ENCODE data around the gene GPR18. TPM values are rescaled to one million over a fixed set of nuclear protein-coding genes. Genes with fewer than 3 reads are reported as not detected.

GPR18 gene
- total and polyA plus RNA-seq, 9 of the 15 experiments (the other 6 are each of a cell fraction or from before 2014, with no cell fraction given), result 0.75 TPM; not detected in 8

DNA sequence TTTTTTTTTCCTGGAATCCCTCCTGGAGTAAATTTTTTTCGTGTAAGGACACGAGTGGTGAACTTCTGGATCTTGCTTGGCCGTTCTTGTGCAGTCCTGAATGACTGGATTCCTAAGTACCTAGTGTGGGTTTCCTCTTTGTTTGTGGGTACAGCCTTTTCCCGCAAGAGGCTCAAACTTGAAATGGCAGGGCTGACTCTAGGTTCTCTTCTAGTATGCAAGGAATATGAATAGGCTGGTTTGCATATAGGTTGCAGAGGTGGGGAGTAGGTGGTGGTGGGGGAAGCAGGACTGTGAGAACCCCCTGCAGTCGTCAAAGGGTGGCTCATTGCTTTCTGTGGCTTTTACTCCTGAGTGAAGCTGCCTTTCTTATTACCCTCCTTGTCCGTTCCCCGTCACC is 43.9 kb downstream of the GPR18 start (continued):
- TF ChIP-seq, protein P1, sequence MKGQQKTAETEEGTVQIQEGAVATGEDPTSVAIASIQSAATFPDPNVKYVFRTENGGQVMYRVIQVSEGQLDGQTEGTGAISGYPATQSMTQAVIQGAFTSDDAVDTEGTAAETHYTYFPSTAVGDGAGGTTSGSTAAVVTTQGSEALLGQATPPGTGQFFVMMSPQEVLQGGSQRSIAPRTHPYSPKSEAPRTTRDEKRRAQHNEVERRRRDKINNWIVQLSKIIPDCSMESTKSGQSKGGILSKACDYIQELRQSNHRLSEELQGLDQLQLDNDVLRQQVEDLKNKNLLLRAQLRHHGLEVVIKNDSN (CRISPR knock-in tag; IDR thresholded peaks at IDR 0.05), result no peak
- TF ChIP-seq KDM2B (CRISPR knock-in tag; IDR thresholded peaks at IDR 0.05) (no peak), CREM (IDR thresholded peaks at IDR 0.05; ENCODE audit: low read depth) (no peak), ZNF174 (CRISPR knock-in tag; IDR thresholded peaks at IDR 0.05) (no peak), SMAD3 (CRISPR knock-in tag; conservative IDR thresholded peaks at IDR 0.05) (no peak), ARNT (IDR thresholded peaks at IDR 0.05) (no peak), ZNF354B (CRISPR knock-in tag; IDR thresholded peaks at IDR 0.05) (no peak), HNRNPH1 (optimal IDR thresholded peaks at IDR 0.05; ENCODE audit: low read depth, low read length) (no peak), NFIX (CRISPR knock-in tag; IDR thresholded peaks at IDR 0.05; ENCODE audit: low read depth) (no peak), ERF (CRISPR knock-in tag; IDR thresholded peaks at IDR 0.05) (no peak), DACH1 (IDR thresholded peaks at IDR 0.05; ENCODE audit: partially characterized antibody) (no peak)
- TF ChIP-seq, protein P2, sequence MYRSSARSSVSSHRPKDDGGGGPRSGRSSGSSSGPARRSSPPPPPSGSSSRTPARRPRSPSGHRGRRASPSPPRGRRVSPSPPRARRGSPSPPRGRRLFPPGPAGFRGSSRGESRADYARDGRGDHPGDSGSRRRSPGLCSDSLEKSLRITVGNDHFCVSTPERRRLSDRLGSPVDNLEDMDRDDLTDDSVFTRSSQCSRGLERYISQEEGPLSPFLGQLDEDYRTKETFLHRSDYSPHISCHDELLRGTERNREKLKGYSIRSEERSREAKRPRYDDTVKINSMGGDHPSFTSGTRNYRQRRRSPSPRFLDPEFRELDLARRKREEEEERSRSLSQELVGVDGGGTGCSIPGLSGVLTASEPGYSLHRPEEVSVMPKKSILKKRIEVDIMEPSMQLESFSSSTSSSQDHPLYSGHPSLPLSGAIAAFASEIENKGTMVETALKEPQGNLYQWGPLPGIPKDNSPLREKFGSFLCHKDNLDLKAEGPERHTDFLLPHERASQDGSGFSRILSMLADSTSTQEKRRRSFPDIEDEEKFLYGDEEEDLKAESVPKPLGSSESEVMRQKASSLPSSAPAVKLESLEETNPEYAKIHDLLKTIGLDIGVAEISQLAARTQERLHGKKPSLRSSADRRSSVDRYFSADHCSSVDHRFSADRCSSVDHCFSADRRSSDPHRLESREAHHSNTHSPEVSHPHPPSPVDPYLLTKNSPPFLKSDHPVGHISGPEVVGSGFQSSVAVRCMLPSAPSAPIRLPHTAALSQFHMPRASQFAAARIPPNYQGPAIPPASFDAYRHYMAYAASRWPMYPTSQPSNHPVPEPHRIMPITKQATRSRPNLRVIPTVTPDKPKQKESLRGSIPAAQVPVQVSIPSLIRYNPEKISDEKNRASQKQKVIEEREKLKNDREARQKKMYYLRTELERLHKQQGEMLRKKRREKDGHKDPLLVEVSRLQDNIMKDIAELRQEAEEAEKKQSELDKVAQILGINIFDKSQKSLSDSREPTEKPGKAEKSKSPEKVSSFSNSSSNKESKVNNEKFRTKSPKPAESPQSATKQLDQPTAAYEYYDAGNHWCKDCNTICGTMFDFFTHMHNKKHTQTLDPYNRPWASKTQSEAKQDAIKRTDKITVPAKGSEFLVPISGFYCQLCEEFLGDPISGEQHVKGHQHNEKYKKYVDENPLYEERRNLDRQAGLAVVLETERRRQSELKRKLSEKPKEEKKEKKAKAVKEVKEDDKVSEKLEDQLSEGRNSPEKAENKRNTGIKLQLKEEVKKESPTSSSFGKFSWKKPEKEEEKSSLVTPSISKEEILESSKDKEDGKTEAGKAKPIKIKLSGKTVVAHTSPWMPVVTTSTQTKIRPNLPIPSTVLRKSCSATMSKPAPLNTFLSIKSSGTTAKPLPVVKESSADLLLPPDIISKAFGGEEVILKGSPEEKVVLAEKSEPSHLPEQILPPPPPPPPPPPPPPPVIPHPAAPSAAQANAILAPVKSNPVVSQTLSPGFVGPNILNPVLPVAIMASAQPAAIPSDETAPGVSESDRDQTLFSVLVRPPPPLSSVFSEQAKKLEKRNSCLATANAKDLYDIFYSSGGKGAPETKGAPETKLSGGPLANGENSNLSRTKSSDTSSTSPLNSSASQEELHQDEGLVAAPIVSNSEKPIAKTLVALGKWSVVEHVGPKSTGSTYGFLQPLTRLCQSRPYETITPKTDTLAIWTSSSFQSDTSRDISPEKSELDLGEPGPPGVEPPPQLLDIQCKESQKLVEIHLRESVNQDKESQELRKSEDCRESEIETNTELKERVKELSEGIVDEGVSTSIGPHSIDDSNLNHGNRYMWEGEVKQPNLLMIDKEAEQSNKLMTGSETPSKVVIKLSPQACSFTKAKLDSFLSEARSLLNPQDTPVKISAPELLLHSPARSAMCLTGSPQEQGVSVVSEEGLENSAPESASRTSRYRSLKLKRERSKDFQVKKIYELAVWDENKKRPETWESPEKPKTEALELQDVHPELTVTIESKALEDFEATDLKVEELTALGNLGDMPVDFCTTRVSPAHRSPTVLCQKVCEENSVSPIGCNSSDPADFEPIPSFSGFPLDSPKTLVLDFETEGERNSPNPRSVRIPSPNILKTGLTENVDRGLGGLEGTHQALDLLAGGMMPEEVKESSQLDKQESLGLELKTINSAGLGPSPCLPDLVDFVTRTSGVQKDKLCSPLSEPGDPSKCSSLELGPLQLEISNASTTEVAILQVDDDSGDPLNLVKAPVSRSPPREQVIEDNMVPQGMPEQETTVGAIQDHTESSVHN (IDR thresholded peaks at IDR 0.05; ENCODE audit: borderline replicate concordance in 1 of 2, low read depth in 1 of 2), result no peak
- TF ChIP-seq, protein P3, sequence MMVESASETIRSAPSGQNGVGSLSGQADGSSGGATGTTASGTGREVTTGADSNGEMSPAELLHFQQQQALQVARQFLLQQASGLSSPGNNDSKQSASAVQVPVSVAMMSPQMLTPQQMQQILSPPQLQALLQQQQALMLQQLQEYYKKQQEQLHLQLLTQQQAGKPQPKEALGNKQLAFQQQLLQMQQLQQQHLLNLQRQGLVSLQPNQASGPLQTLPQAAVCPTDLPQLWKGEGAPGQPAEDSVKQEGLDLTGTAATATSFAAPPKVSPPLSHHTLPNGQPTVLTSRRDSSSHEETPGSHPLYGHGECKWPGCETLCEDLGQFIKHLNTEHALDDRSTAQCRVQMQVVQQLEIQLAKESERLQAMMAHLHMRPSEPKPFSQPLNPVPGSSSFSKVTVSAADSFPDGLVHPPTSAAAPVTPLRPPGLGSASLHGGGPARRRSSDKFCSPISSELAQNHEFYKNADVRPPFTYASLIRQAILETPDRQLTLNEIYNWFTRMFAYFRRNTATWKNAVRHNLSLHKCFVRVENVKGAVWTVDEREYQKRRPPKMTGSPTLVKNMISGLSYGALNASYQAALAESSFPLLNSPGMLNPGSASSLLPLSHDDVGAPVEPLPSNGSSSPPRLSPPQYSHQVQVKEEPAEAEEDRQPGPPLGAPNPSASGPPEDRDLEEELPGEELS (CRISPR knock-in tag; IDR thresholded peaks at IDR 0.05; ENCODE audit: borderline replicate concordance), result no peak
- TF ChIP-seq, protein P4, sequence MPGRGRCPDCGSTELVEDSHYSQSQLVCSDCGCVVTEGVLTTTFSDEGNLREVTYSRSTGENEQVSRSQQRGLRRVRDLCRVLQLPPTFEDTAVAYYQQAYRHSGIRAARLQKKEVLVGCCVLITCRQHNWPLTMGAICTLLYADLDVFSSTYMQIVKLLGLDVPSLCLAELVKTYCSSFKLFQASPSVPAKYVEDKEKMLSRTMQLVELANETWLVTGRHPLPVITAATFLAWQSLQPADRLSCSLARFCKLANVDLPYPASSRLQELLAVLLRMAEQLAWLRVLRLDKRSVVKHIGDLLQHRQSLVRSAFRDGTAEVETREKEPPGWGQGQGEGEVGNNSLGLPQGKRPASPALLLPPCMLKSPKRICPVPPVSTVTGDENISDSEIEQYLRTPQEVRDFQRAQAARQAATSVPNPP (IDR thresholded peaks at IDR 0.05; ENCODE audit: borderline replicate concordance, insufficient read depth, insufficient read length), result no peak
